IPS-18c (cell line): ENCODE results near the gene EIF3J.
"Not testable (repeated sequence)": the region's sequence is repeated elsewhere in the genome, so short reads cannot be mapped to it uniquely, and the experiment has no call there.

Experiments used
- H3K4me3 ChIP-seq: 2 replicates; pipeline ENCODE4 v1.7.0; 2013; ENCODE audit warnings: low read depth, mild to moderate bottlenecking, low read length, moderate library complexity; ENCODE audit not compliant: insufficient read depth
- H3K9me3 ChIP-seq: one replicate; pipeline ENCODE4 v1.6.1; 2013; ENCODE audit warnings: mild to moderate bottlenecking, low read length, moderate library complexity; ENCODE audit not compliant: control insufficient read depth, insufficient read depth

Gene EIF3J

GRCh38 chr15:44536962-44537734, at the start of gene EIF3J:
TSS of gene EIF3J (plus strand) at chr15:44537147. CDS start at chr15:44537195, 48 bp downstream.
- Histone ChIP-seq H3K4me3 (peak within 1 kb of the TSS; percentile 80), H3K9me3 (no peaks in the 10 kb centered on the region)

- no peak overlapping the region for H3K4me3 ChIP-seq
- H3K9me3 ChIP-seq, result no peaks in the 10 kb centered on the region
These were observed 47.5 kb upstream of the EIF3J start for GRCh38 chr15:44489464-44489863.

- H3K9me3 ChIP-seq, result no peaks in the 10 kb centered on the region
- H3K4me3 ChIP-seq, result no peak overlapping the region
These were observed 46.3 kb upstream of the EIF3J start for GRCh38 chr15:44490622-44491021.

GRCh38 chr15:44492040-44492439, 44.9 kb upstream of the EIF3J start:
- H3K4me3 ChIP-seq, result no peak overlapping the region
- H3K9me3 ChIP-seq, result no peaks in the 10 kb centered on the region

GRCh38 chr15:44492672-44493071, 44.3 kb upstream of the EIF3J start:
- Histone ChIP-seq H3K4me3 (no peak overlapping the region), H3K9me3 (no peaks in the 10 kb centered on the region)

GRCh38 chr15:44495562-44495961, 41.4 kb upstream of the EIF3J start:
- Histone ChIP-seq H3K9me3 (no peaks in the 10 kb centered on the region), H3K4me3 (no peak overlapping the region)

- Histone ChIP-seq H3K4me3 (no peak overlapping the region), H3K9me3 (no peaks in the 10 kb centered on the region)
These were observed 36.4 kb upstream of the EIF3J start for GRCh38 chr15:44500555-44500954.

GRCh38 chr15:44501768-44502366, 35.1 kb upstream of the EIF3J start:
- H3K4me3 ChIP-seq, result no peak overlapping the region
- H3K9me3 ChIP-seq, result no peaks in the 10 kb centered on the region

GRCh38 chr15:44516436-44516835, 20.5 kb upstream of the EIF3J start:
- H3K9me3 ChIP-seq, result no peaks in the 10 kb centered on the region

GRCh38 chr15:44519537-44519936, 17.4 kb upstream of the EIF3J start:
- Histone ChIP-seq H3K4me3 (no peak overlapping the region), H3K9me3 (no peaks in the 10 kb centered on the region)

More at GRCh38 chr15:44516436-44516835, 20.5 kb upstream of the EIF3J start:
- no peak overlapping the region for H3K4me3 ChIP-seq

- no peaks in the 10 kb centered on the region for H3K9me3 ChIP-seq
- no peak overlapping the region for H3K4me3 ChIP-seq
These were observed 11.9 kb upstream of the EIF3J start for GRCh38 chr15:44525018-44525417.

- Histone ChIP-seq H3K9me3 (no peaks in the 10 kb centered on the region), H3K4me3 (no peak overlapping the region)
These were observed 9.7 kb upstream of the EIF3J start for GRCh38 chr15:44527241-44527640.

GRCh38 chr15:44529864-44530604, 6.9 kb upstream of the EIF3J start:
- Histone ChIP-seq H3K9me3 (no peaks in the 10 kb centered on the region), H3K4me3 (no peak overlapping the region)

GRCh38 chr15:44530653-44531052, 6.3 kb upstream of the EIF3J start:
- Histone ChIP-seq H3K4me3 (no peak overlapping the region), H3K9me3 (no peaks in the 10 kb centered on the region)

GRCh38 chr15:44532275-44532674, 4.7 kb upstream of the EIF3J start:
- not testable (repeated sequence) for H3K9me3 ChIP-seq, H3K4me3 ChIP-seq

- no peak overlapping the region for H3K4me3 ChIP-seq
- no peaks in the 10 kb centered on the region for H3K9me3 ChIP-seq
These were observed 4.3 kb upstream of the EIF3J start for GRCh38 chr15:44532689-44533088.

GRCh38 chr15:44535092-44535491, 1.9 kb upstream of the EIF3J start:
- Histone ChIP-seq H3K9me3 (no peaks in the 10 kb centered on the region), H3K4me3 (peak overlapping the region; percentile 80; the same call in 1 of the 2 replicates)
